ENCODE data around the gene LGALS4.
A peak's percentile ranks its signal among the peaks of the same experiment; 100 is the strongest.
"Not testable (repeated sequence)": the region's sequence is repeated elsewhere in the genome, so short reads cannot be mapped to it uniquely, and the experiment has no call there.

LGALS4 gene, protein sequence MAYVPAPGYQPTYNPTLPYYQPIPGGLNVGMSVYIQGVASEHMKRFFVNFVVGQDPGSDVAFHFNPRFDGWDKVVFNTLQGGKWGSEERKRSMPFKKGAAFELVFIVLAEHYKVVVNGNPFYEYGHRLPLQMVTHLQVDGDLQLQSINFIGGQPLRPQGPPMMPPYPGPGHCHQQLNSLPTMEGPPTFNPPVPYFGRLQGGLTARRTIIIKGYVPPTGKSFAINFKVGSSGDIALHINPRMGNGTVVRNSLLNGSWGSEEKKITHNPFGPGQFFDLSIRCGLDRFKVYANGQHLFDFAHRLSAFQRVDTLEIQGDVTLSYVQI

DNA sequence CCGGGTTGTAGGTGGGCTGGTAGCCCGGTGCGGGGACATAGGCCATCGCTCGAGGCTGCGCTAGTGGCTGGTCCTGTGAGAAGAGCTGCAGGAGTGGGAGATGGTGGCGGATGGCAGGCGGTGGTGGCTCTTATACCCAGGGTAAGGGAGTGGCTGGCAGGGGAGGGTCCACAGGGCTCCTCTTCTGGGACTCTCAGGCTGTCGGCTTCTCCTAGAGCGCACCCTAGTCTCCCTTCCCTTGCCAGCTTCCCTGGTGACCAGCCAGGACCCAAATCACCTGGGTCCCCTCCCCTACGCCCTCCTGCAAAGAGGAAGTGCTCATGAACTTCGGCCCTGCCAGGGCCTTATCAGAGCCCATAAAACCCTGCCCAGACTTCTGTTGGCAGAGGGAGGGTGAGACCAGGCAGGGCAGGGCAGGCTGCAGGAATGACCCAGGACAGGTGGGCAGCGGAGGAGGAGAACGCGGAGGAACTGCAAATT, at the start of gene LGALS4:
LGALS4 (minus strand) TSS at position 105 of the 480 bp plus-strand sequence; CDS start at position 46, 59 bp downstream.
- DNase-seq = no peak

DNA sequence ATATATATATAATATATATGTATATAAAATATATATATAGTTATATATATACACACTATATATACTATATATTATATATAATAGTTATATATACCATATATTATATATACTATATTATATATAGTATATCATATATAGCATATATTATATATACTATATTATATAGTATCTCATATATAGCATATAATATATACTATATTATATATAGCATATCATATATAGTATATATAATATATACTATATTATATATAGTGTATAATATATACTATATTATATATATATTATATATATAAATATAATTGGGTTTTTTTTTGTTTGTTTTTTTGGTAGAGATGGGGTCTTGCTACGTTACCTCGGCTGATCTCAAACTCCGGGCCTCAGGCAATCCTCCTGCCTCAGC, 48.6 kb upstream of the LGALS4 start:
- no peak for DNase-seq

DNA sequence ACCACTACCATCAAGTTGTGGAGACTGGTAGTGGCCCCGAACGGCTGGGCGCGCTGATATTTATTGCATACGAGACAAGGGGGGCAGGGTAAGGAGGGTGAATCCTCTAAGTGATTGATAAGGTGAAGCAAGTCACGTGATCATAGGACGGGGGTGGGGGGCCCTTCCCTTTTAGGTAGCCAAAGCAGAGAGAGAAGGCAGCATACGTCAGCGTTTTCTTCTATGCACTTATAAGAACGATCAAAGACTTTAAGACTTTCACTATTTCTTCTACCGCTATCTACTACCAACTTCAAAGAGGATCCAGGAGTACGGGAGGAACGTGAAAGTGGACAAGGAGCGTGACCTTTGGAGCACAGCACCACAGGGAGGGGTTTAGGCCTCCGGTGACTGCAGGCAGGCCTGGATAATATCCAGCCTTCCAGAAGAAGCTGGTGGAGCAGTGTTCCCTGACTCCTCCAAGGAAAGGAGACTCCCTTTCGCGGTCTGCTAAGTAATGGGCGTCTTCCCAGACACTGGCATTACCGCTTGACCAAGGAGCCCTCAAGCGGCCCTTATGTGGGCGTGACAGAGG, 47.0 kb upstream of the LGALS4 start:
- DNase-seq = not testable (repeated sequence)

DNA sequence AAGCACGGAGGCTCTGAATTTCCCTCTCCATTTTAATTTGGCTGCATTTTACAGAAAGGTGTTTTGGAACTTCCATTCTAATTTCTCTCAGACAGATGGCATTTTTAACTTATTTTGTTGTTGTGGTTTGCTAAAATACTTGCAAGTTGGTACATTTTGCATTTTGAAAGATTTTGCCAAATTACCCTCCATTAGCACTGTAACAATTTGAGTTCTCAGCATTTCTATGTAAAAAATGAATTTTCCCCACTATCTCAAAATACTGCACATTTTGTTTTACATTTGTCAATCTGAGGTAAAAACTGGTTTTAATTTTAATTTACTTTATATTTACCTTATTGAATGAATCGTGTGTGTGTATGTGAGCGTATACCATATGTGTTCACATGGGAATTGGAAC, 44.1 kb upstream of the LGALS4 start:
- no peak for DNase-seq

DNA sequence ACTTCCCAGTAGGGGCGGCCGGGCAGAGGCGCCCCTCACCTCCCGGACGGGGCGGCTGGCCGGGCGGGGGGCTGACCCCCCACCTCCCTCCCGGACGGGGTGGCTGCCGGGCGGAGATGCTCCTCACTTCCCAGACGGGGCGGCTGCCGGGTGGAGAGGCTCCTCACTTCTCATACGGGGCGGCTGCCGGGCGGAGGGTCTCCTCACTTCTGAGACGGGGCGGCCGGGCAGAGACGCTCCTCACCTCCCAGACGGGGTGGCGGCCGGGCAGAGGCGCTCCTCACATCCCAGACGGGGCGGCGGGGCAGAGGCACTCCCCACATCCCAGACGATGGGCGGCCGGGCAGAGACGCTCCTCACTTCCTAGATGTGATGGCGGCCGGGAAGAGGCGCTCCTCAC, 43.0 kb upstream of the LGALS4 start:
- DNase-seq = not testable (repeated sequence)

DNA sequence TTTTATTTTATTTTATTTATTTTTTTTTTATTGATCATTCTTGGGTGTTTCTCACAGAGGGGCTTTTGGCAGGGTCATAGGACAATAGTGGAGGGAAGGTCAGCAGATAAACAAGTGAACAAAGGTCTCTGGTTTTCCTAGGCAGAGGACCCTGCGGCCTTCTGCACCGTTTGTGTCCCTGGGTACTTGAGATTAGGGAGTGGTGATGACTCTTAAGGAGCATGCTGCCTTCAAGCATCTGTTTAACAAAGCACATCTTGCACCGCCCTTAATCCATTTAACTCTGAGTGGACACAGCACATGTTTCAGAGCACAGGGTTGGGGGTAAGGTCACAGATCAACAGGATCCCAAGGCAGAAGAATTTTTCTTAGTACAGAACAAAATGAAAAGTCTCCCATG, 42.2 kb upstream of the LGALS4 start:
- not testable (repeated sequence) for DNase-seq

DNA sequence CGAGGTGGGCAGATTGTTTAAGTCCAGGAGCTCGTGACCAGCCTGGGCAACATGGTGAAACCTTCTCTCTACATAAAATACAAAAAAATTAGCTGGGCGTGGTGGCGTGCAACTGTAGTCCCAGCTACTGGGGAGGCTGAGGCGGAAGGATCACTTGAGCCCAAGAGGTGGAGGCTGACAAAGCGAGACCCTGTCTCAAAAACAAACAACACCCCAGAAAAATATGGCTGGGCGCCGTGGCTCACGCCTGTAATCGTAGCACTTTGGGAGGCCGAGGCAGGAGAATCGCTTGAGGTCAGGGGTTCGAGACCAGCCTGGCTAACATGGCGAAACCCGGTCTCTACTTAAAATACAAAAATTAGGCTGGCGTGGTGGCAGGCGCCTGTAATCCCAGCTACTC, 40.5 kb upstream of the LGALS4 start:
- DNase-seq = no peak

DNA sequence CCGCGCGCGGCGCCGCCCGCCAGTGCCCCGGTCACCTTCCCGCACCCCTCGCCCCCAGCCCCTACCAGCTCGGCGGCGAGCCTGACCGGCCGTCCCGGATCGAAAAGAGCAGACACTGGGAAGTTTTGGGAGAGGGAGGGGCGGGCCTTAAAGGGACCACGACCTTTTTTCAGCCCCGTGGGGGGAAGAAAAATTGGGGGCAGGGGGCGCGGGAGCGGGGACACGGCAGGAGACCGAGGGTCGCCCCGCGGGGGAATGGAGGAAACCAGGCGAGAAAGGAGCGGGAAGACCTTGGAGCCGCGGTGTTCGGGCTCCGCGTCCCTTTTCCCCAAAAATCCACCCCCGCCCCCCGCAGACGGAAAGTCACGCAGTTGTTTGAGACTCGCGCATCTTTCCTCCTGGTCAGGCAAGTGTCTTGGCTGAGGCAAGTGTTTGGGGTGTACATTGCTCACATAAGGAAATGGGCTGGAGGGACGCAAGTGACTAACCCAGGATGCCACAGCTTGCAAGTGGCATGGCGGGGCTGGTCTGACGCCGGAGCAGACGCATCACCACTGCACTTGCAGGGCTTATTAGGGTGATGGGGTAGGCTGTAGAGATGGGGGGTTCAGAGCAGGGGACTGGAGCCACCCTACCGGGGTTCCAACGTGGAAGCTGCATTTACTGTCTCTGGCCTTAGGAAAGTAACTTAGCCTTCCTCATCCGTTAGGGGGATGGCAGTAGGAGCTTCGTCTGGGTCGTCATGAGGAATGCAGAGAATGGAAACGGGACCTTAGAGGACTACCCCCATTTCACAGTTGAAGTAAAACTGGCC, 39.7 kb upstream of the LGALS4 start:
- DNase-seq = no peak

DNA sequence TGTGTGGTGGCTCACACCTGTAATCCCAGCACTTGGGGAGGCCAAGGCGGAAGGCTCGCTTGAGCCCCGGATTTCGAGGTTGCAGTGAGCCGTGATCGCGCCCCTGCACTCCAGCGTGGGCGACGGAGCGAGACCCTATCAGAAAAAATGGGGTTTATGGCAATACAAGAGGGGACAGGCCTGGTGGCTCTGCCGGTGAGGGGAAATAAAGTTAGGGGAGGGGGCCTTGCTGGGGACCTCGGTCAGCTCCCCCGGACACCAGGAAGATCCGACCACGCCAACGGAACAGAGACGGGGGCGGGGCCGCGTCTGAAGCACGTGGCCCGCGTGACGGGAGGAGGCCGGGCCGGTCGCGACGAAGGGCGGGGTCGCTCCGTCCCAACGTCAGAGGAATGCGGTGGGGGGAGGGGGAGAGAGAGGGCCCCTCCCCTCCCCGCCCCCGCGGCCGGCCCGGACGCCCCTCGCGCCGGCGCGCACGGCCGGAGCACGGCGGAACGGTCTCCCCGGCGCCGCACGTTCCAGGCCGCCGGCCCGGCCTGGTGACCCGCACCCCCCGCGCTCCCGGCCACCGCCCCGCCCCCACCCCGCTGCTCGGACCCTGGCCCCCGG, 39.0 kb upstream of the LGALS4 start:
- peak; percentile 33 to 93 for DNase-seq

DNA sequence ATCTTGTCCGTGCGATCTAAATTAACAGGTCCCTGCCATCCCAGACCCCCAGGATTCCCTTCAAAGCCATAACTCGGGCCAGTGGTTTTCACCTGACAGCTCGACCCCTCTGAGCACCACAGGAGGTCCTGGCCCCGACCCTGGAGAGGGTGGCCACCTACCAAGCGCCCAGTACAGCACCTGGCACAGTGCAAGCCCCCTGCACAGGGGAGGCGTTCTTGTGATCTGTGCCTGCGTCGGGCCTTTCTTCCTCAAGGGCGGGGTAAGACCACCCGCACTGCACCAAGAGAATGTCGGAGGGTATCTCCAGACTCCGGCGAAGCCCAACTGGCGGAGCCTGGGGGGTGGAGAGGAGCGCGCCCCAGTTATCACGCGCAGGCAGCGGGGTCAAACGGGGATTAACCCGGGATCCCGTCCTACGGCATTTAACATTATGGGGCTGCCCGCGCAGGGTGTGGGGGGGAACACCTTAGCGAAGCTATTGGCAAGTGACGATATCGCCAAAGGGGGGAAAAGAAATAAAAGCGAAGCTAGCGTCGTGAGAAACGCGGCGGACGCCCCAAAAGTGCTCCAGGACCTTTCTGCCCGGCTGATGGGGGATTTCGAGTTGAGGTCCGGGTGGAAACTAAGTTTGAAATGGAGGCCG, 38.4 kb upstream of the LGALS4 start:
- no peak for DNase-seq

DNA sequence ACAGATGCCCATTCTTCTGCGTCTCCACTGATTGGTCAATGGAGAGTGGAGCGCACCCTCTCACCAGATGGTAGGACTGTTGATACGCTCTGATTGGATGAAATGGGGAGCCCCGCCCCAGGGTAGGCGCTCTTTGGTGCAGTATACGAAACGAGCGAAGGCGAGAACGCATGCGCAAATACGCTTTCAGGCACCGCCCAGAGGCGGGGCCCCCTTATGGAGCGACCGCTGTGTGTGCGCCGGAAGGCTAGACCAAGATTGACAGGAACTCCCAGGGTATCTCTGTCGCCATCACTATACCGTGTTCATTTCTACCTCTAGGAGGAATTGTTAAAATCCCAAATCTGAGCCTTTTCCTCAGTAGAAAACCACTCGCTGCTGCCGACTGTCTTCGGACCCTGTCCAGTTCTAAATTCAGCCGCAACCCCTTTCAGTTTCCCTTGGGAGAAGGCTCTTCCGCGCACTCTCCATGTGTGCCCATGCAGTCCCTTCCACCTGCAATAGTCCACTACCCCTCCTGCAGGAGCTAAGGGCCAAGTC, 37.8 kb upstream of the LGALS4 start:
- DNase-seq = peak in 1 of 2 experiments; percentile 100

DNA sequence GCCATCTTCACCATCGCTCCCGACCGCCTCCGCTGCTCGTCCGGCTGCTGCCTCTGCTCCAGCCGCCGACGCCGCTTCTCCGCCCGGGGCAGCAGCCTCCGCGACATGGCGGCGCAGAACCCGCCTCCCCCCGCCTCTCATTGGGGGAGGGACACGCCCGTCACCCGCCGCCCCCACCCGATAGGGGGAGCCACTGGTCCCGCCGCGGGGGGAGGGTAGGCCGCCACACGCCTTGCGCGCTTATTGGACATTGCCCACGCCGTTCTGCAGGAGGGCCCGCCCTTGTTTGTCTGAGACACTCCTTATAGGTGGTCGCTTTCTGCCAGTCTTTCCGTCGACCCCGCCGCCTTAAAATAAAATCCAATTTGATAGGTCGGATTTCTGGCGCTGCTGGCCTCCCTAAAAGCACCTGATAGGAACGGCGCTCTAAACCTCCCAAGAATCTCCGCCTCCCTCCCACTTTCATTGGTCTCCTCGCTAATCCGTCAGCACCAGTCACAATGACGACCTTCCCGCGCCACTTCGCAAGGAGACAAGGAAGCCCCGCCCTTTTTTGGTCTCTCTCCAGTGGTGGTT, 37.2 kb upstream of the LGALS4 start, which contains the start of gene HNRNPL:
HNRNPL (minus strand) TSS at position 127 of the 576 bp plus-strand sequence; CDS start at position 107, 20 bp downstream.
- DNase-seq = peak; percentile 100

DNA sequence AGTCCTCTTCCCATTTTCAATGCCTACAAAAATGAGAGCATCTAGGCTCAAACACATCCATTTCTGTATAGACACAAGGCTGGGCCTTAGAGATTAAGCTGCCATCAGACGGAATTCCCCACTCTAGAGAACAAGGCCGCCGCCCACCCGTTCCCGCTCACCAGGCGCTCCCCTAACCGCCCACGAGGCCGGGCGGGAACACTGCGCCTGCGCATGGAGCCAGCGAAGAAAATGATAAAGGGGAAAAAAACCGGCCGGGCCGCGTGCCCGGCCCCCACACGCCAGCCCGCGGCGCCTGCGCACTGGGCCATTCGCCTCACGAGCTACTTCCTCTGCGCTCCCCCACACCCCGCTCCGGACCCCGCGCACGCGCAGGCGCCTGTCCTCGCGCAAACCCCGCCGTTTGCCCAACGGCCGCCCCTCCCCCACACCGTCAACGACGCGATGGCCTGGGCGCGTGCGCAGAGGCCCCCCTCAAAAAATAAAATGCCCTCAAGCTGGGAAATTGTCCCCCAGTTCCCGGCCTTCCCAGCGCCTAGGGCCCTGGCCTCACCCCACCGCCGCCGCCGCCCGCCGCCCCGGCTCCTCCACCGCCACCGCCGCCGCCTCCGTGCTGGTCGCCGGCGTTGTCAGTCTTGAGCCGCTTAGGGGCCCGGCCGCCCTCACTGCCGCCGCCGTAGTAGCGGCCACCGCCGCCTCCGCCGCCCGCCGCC, 36.6 kb upstream of the LGALS4 start:
- DNase-seq = peak; percentile 82 to 95

DNA sequence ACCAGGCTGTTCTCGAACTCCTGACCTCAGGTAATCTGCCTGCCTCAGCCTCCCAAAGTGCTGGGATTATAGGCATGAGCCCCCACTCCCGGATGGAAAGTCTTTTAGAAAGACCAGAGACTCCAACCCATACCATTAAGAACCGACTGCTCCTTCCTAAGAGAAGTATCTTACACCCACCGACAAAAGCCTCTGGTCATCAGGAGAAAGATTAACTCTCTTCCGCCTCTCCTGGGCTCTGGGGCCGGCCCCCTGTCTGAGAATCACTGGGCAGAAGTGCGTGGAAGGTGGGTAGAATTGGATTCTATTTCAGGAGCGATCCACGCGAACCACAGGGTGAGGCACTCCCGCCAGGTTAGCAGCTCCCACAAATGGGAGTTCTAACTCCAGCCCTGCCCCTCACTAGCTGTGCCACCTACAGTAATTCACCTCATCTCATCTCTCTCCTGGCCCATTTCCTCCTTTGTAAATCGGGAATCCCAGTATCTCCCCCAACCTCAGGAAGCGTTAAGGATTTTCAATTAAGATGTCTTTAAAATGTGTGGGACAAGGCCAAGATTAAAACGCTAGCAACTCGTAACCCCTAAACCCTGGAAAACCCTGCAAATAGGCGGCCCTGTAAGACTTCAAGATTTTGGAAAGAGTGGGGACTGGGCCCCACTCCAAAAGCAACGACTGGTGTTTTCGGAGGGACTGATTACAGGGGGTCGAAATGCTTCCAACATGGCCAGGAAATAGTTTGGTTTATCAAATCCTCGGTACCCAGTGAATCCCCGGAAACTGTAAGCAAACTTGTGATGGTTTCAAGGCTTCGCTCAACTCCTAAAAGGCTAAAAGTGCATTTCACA, 35.8 kb upstream of the LGALS4 start:
- DNase-seq = no peak

DNA sequence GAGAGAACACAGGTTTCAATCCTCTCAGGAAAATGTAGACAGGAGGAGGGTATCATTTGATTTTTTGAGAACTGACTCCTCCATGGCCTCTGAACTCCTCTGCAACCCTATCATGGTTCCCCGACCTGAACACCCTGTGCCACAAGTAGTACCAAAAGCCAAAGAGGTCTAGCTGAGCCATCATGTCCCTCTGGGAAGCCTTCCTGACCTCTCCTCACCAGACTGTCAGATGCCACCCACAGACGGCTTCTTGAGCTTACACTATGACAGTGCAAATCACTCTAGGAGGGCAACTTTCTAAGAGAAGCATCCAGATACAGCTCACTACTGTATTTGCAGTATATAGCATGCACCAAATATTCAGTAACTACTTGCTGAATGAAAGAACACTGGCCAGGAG, 33.4 kb upstream of the LGALS4 start:
- DNase-seq = no peak

DNA sequence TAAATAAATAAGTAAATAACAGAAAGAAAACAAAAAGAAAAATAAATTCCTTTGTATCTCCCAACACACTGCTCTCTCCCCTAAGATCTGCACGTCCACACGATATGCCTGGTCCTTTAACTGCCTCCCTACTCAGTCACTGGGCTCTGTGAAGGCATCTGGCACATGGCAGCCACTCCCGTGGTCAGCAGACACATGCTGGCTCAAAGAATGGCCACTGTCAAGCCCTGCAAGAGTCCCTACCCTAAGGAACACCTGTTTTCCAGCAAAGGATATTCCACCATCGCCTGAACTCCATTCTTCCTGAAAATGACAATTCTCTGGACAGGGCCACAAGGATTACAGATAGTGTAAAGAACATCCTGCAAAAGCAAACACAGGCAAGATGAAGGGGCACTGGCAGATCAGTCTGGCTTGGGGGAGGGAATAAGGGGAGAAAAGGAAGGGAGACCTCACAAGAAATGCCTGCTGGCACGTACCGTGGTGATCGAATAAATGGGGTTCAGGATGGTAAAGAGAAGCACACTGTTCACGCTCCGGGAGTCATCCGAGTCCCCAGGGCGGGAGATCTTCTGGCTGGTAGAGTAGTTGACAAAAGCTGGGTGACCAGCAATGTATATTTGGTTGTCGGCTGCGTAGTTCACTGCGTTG, 32.8 kb upstream of the LGALS4 start:
- no peak for DNase-seq

DNA sequence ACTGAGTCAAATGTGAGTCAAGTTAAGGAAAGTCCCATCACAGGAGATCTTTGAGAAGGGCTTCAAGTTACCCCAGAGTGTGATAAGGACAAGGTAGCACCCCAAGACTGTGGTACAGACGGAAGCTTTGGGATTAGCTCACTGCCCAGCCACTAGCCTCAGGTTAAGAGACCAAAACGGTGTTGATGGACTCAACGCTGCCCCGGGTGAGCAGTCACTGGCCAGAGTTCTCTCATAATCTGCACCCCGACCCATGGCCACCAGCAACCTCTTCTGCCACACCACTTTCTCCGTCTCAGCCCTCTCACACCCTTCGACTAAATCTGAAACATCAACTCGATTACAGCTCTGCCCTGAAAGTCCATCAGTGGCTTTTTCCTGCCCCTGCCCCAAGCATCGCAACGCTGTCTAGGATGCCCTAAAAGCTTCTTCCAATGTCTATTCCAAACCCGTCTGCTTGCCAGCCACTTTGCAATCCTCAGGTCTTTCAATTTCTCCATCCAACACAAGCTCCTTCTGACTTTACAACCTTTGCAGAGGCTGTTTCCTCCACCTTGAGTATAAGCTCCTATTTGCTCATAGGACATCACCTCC, 31.4 kb upstream of the LGALS4 start:
- DNase-seq = no peak

DNA sequence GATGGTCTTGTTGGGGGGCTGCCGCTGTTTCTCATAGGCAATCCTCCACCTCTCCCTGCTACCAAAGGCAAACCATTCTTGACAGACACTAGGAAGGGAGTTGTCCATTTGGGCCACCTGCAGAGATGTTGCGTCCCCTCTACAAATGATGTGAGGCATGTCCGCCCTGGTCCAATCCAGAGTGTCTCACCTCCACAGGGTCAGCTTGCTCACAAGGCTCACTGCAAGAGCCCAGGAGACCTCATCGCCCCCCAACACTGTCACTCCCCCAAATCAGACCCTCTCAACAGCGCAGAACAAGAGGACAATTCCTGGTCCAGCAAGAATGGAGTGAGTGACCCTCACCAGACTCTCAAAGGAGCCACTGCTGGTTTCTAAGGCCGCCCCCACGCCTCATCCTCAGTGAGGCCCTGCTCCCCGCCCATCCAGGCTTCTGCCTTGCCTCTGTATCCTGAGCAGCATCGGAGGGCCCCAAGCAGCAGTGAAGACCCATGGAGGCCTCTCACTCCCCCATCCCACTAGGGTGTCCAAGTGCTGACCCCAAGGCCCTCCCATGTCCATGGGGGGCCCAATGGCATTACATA, 30.5 kb upstream of the LGALS4 start:
- DNase-seq = no peak
